LNCAP (cell line): ENCODE results near the gene RHEBL1.

Source experiments
- CTCF ChIP-seq: fragments of 450-650 bp; IDR thresholded peaks from 2 replicates; pipeline ENCODE4 v1.5.1; 2017; ENCODE audit warnings: mild to moderate bottlenecking

RHEBL1 gene

GRCh38 chr12:49069507-49070346 lies at the start of gene RHEBL1:
TSS of gene RHEBL1 (minus strand) at chr12:49069979. CDS start at chr12:49069785, 194 bp downstream.
- TF ChIP-seq CTCF: peak; percentile 36

DNA sequence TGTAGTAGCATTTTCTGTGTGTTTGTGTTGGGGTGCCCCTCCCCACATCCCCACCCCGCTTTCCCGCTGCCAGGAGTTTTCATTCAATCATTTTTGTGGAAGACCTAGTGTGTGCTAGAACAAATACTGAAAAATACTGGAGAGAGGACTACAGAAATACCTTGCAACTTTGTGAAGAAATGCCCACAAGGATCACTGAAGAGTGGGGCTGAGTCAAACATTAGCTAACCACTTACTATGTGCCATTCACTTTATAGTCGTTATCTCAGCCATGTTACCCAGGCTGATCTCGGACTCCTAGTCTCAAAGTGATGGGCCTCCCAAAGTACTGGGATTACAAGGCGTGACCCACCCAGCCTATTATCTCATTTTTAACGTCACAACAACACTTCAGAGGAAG lies 41.4 kb upstream of the RHEBL1 start:
- no peak for TF ChIP-seq CTCF

GRCh38 chr12:49110464-49111155 lies 40.8 kb upstream of the RHEBL1 start, which contains the start of gene LMBR1L:
TSS of gene LMBR1L (minus strand) at chr12:49110847. CDS start at chr12:49110555, 292 bp downstream.
- no peak; the same call in 1 of the 2 replicates for TF ChIP-seq CTCF

DNA sequence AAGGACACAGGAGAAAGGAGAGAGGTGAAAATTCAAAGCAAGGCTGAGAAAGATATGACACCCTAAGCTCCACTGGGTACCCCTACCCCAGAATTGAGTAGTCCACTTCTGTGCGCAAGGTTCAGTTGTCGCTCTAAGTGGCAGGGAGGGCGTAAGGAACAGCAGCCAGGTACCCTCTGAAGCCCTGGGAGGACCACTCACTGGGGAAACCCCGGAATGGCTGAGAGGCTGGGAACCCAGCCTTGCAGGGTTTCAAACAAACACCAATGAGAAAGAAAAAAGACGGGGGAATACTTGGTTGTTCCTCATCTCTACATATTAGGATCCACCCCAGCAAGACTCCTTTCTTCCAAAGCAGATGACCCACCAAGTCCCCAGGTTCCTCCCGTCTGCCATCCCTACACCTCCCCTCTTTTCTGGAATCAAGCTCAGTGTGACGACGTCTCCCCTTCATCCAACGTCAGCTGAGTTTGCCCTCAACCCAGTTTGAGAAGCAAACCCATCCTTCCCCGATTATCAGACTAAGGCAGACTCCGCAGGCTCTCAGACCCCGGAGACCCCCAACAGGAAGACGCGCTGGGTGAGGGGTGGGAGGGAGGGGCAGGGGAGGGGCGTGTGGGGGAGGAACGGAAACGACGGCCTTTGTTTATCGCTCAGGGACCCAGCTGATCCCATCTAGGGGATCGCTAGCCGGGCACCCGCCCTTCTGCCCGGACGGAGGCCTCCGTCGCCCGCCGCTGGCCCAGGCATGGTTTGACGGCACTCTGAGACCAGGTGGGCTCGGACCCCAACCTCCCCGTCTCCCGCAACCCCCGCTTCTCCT lies 40.1 kb upstream of the RHEBL1 start:
- no peak for TF ChIP-seq CTCF

DNA sequence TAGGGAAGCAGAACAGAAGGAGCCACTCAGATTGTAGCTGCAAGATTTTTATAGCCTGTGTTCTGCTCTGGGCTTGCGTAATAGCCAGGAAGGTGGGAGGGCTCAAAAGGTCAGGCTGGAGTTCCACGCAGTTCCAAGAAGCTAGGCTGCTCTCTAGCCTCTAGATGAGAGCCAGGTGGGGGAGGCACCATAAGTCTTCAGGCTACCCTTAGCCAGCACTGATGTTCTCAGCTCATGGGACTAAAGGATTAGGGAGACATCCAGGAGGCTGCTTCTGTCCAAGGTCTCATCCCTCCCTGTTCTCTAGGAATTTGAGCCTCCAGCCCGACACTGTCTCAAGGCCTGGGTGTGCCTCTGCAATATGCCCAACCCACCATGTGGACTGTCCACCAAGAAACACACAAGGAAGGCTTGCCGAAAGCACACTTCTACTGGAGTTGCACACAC lies 39.2 kb upstream of the RHEBL1 start:
- TF ChIP-seq CTCF: no peak

DNA sequence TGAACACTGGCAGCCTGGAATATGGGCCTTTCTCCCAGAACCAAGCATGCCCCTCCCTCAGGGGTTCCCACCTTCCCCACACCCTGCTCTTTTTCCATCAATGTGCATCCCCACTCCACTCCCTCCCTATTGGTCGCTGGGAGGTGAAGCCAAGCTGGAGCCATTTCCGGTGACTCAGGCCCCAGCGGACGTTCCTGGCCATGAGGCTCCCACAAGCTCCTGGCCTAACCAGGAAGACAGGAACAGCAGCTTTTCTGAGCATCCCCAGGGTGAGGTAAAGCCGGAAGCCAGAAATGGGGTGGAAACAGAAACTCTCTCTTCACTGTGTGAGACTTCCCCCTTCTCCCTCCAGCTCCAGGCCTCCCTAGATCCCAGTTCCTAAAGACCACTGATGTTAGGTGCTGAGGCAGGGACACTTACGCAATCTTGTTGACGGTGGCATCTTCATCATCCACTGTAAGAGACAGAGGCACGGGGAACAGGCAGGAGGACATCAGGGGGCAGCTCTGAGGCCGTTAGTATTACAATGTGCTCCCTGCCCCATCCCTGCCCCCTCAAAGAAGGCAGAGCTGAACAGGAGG lies 35.8 kb upstream of the RHEBL1 start:
- TF ChIP-seq CTCF: no peak

DNA sequence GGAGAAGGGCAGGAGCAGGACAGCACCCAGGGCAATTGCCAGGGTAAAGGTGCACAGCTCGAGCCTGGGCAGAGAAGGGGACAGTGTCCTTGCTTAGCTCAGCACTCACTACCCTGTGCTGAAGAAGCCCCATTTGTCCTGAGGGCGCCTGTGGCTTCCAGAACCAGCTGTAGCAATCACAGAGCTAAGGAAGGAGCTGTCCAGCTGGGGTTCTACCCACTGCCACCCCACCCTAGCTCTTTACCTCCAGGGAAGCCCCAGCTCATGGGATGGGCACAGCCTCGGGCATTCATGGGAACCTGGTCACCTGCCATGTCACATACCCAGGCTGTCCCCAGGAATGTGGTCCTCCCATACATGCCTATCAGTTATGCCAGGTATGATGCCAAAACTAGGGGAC lies 35.0 kb upstream of the RHEBL1 start:
- no peak for TF ChIP-seq CTCF
